Measurements from ENCODE around the gene TIMM17A.
A peak's percentile ranks its signal among the peaks of the same experiment; 100 is the strongest.
"Not testable (repeated sequence)": the region's sequence is repeated elsewhere in the genome, so short reads cannot be mapped to it uniquely, and the experiment has no call there.

TIMM17A gene

DNA sequence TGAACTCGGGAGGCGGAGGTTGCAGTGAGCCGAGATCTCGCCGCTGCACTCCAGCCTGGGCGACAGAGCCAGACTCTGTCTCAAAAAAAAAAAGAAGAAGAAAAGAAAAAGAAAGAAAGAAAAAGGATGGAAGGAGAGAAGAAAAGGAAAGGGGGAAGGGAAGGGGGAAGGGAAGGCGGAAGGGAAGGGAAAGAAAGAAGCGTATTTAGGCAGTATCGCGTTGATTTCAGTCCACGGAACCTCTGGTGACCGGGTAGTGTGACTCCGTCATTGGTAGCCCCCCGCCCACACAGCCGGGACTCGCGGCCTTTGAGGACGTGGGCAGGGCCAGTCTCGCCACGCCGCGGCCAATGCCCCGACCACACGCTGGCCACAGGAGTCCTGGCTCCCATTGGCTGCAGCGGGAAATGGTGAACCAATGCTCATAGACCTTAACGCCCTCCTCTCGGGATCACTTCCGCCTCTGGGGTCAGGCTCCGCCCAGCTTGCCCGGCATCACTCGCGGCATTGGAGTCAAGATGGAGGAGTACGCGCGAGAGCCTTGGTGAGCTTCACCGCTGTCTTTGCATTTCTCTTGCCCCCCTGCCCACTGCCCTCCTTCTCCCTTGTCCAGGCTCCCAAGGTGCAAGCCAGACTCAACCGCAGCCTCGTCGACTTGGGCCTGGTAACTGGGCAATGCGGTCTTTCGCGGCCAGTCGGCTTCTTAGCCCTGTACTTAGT, at the start of gene TIMM17A:
TIMM17A (plus strand) TSS at position 495 of the 720 bp plus-strand sequence; CDS start at position 519, 24 bp downstream.
- DNase-seq, result peak; percentile 91

DNA sequence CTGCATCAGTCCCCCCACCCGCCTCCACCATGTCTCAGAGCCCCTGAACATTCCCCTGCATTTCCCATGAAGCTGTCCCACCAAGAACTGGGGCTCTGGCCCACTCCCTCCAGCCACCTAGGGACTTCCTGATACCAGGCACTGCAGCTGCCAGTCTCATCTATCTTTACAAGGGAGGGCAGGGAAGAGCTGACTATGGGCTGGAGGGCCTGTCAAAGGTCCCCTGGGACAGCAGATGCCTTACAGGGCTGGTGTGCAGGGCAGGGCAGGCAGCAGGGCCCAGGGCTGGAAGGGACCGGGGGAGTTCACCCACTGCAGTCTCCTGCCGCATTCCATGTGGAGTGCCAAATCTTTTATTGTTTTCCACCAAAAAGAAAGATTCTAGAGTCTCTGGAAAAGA, 49.0 kb upstream of the TIMM17A start:
- DNase-seq, result no peak

DNA sequence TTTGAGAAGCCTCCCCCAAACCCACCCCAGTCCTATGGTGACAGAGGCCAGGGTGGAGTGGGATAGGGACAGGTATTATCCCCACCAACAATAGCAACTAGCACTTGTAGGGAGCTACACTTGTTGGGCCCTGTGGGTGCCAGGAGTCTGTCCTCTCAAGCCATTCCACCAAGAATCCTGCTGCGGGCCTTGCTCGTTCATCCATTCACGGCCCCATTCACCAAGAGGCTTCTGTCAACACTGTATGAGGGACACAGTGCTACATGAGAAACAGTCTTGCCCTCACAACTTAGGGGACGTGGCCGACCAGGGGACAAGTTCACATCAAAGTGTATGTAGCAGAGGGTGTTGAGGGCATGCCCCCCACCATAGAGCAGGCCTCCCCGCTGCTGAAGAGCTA, 47.7 kb upstream of the TIMM17A start:
- no peak for DNase-seq

DNA sequence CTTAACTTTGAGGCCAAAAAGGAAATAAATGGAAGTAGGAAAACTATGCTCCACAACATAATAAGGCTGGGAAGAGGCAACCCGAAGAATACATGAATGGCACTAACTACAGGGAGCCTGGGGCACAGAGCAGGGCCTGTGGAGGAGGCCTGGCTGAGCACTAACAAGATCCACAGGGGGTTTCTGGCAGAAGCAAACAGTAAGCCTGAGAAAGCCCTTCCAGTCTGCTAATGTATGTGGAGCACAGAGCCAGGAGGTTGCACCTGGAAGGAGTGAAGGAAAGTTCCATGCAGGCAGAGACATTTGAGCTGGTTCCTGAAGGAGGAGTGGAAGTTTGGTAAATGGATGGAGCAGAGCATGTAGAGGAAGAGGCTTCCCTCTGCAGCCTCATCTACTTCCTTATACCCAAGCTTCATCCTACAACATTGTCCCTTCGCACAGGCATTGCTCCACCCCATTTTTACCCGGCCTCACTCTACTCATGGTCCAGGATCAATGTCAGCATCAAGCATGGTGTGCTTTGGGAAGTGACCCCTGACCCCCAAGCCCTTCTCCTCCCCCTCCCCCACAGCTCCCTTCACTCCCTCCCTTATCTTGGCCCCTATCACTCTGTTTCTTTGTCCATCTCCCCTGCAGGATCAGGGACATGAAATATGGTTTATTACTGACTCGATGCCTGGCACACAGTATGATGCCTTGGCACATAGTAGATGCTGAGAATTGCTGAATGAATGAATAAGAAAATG, 43.3 kb upstream of the TIMM17A start:
- no peak for DNase-seq

DNA sequence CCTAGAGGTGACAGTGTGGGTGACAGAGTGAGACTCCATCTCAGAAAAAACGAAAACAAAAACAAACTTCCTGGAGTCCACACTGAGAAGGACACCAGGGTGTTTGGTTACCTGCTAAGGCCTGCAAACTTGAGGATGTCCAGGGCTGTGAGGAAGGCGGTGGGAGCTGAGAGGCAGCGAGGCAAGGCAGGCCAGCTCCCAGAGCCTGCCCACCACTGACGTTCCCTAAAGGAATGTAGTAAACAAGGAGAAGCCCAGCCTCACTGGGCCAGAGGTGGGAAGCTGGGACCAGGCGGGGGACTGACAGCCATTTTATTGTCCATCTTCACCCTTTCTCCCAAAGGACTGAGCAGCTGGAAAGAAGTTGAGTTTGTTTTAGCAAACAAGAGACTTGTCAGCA, 42.5 kb upstream of the TIMM17A start:
- DNase-seq, result no peak

DNA sequence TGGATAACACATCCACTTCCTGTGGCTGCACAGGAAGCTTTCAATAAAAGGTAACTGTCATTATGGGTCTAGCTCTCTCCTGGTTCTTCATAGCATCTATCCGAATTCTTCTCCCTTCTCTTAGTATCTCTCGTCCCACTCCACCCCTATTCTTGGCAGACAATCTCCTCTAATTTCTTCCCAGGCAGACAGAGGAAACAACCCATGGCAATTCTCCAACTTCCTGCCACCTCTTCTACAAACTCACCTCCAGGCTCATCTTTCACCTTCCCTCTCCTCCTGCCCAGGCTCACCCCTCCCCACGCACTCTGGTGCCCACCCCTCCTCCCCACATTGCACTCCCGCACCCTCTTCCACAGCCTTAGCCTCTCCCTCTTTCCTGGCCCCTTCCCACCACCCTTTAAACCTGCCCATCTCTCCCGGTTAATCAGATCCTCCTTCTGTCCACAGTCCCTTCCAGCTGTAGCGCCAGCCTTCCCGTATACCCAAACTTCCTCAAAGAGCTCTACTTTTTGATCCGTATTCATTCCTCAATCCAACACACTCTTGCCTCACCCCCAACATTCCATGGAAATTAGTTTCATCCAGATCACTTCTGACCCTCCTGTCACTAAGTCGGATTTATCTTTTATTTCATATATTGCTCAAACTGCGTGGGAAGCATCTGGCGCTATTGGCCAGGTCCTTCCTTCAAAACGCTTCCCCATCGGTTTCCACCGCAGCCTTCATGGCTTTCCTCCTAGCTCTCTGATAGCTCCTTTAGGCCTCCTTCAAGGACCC, 40.7 kb upstream of the TIMM17A start:
- no peak for DNase-seq

DNA sequence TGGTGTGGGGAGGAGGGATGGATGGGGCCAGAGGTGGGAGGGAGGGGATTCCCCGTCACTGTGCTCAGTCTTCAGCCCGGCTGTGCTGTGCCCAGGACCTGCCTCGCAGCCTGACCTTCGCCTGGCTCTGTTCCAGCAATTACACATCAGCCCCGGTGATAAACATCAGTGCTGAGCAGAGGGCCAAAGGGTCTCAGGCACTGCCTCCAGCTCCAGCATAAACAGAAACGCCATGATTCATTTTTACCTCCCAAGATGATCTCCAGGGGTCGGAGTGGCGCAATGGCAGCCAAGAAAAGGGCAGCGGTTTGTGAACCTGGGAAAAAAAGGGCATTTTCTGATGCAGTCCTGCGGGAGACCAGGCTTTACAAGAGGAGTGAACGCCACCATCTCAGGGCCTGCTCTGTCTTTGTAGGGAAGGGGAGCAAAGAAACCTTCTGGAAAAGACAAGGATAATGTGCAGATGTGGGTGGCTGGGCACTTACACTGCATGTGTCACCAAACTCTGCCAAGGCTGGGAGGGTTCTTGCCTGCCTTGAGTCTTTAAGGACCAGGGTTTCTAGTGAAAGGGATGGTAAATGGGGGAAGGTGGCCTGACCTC, 38.6 kb upstream of the TIMM17A start:
- no peak for DNase-seq

DNA sequence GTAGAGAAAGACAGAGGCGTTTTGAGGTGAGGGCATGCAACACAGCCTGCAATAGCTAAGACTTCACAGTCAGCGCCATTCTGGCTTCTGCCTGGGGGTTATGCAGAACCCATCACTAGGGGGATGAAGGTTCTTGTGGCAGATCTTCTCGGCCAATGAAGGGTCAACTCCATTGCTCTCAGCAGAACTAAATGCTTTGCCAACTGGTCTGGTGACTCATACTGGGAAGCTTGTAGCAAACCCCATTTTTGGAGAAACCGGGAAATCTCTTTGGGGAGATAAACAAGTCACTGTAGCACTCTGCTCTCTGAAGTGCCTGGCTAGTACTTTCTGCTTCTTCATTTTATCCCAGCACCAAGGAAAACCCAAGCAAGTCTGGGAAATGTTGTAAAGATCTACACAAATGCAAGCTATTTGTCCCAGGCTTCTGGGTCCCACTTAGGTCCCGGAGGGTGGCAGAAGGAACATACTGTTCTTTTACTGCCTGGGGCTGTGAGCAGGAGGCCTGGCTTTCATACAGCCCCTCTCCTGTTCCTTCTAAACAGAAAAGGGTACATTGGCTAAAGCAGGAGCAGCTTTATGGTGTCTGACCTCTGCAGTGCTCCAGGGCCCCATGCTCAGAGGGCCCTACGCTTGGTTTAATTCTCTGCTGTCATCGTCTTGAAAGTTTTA, 37.8 kb upstream of the TIMM17A start:
- no peak for DNase-seq

DNA sequence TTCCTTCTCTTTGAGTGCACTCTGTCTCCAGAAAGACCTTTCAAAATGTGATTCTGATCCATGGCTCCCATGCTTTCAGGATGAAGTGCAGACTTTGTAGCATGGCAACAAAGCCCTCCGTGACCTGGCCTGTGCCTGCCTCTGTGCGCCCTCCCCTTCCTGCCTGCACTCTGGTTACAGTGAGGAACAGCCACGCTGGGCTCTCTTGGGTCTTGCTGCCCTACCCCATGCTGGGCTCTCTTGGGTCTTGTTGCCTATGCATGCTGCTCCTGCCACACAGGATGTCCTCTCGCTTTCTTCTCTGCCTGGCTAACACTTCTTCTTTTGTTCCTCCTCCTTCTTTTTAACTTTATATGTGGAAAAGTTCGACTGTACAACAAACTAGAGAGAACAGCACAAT, 37.0 kb upstream of the TIMM17A start:
- no peak for DNase-seq

DNA sequence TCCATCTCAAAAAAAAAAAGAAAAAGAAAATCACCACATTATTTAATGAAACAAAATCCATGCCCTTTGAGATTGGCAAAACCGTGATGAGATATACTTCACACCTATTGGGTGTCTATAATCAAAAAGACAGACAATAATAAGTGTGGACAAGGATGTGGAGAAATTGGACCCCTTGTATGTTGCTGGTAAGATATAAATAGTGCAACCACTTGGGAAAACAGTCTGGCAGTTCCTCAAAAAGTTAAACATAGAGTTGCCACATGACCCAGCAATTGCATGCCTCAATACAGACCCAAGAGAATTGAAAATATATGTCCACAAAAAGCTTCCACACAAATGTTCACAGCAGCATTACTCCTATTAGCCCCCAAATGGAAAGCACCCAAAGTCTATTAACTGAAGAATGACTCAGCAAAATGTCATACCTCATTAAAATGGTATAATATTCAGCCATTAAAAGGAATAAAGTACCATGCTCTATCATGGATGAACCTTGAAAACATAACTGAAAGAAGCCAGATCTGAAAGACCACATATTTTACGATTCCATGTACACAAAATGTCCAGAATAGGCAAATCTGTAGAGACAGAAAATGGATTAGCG, 33.2 kb upstream of the TIMM17A start:
- no peak for DNase-seq

DNA sequence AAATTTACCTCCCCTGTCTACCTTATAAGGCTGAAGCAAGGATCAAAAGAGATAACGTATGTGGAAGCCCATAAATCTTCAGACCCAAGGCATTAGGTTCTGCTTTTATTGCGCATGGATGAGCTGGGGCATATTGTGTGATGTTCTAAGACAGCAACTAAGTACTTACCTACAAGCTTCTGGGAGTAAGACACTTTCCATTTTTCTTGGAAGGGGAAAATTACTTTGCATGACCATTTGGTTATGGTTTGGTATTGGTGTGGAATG, 30.1 kb upstream of the TIMM17A start:
- DNase-seq, result no peak

DNA sequence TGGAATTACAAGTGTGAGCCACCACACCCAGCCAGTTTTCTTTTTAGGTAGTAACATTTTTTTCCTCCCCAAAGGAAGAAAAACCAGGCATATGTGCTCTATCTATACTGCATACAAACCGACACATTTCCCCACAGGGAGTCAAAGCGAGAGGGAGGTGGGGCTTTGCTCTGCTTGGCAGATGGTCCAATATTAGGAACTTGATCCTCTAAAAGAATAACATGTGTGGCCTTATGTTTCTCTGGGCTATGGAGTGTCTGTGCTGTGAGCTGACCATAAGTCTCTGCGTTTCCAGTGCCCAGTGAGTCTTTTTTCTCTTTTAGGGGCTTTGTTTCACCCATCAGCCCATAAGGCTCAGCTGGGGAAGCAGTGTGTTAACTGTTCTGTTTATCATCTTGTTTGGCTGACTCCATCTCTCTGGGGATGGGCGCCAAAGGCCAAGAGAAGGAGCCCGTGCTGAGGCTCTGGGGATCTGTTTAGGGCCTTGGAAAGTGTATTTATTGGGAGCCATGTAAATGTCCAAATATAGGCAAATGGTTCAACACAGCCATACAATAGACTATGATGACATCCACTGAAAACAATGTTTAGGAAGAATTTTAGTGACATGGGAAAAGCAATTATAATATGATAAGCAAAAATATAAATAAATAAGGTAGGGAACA, 29.2 kb upstream of the TIMM17A start:
- DNase-seq, result no peak

DNA sequence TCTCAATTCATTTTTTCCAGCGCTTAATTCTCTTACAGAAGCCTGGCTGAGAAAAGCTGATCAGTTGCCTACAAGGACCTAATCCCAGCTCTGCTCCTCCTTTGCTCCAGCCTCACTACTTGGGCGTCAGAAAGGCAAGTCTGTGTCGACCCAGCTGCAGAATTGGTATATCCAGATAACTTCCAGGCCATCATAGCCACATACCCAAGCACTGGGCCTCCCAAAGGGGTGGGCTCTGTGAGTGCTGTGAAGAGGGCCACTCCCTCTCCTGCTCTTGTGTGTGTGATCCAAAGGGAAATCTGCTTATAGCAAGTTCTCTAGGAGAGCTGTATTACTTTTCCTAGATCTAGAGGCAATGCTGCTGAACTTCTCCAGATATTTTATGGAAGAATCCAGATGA, 27.0 kb upstream of the TIMM17A start:
- no peak for DNase-seq

DNA sequence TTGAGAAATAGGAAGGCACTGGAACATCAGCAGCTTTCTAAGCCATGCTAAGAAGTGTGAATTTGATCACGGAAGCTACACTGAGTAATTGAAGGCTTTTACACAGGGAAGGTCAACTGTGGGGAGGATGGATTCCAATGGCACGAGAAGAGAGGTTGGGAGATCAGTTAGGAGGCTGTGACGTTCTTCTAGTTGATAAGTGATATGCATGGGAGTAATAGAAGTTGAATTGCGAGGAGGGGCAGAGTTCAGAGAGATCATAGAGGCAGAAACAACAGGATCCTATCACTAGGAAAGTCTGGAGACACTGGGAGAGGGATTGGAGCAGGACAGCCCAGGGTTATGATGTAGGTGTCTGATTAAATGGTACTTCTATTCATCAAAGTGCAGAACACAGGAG, 25.2 kb upstream of the TIMM17A start:
- no peak for DNase-seq

DNA sequence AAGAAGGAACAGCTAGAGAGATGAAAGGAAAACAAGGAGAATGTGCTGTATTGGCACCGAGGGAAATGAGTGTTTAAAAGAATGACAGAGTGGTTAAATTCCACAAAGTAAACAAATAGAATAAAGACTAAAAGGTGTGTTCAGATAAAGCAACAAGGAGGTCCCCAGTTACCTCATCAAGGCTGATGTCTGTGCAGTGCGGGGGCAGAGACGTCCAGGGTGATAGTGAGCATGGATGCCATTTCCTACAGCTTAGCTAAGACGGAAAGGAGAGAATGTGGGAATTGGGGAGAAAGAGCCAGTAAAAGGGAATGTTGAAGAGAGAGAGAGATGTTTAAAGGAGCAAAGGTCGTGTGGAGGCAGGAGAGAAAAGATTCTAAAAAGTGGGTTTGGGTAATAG, 24.5 kb upstream of the TIMM17A start:
- DNase-seq, result no peak

DNA sequence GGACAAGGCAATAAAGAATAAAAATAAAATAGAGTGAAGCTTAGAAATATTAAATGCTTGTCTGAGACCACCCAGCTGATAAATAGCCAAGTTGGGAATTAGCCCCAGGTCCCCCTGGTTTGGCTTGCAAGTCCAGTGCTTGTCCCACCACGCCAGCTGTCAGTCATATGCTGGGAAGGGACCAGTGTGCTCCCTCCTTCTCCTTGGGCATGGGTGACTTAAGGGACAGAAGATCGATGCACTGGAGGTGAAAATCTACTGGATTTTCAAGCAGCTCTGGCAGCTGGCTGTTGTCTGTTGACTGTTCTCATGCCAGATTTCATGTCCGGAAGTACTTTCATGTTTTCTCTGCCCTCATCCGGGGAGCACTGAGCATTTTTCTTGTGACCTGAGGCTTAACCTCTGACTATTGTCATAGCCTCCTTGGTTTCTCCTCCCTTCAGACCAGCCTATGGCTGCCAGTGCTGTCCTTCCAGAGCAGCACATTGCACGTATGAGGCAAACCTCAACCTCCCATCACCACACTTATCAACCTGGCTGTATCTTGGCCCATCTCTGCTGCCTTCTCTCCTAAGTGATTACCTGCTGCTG, 21.4 kb upstream of the TIMM17A start:
- DNase-seq, result no peak

DNA sequence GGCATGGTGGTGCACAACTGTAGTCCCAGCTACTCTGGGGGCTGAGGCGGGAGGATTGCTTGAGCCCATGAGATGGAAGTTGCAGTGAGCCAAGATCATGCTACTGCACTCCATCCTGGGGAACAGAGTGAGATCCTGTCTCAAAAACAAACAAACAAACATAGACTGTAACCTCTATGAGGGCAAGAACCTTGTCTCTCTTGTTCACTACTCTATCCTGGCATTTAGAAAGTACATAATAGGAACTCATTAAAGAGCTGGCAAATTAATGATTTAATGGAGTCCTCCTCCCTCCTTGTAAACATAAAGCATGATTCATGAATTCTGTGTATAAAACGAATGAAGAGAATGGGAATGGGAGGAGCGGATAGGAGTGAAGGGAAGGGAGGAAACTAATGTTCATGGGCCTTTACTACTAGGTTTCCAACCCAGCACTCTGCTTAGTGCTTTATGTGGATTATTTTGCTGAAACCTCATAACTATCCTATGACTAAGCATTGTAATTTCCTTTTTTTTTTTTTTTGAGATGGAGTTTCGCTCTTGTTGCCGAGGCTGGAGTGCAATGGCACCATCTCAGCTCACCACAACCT, 17.6 kb upstream of the TIMM17A start:
- DNase-seq, result no peak

DNA sequence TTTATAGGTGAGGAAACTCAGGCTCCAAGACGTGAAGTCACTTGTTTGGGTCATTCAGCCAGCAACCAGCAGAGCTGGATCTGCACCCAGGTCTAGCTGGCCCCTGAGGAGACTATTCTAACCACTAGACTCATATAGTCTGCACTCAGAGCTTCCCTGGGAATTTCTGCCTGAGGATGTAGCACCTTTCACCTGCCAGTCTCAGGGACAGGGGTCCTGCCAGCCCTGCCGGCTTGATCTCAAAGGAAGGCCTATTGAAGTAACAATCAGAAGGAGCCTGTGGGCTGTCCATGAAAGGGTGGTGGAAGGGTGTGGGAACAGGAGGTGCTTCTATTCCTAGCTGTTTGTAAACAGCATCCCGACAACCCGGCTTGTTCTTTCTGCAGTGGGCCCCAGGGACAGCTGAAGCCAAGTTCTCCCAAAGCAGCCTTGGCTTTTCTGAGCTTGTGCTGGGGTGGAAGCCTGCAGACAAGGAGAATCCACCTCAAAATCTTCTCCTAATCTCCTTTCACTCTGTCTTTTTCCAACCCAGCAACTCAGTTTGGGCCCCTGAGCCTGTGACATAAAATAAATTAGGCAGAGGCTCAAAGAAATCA, 16.8 kb upstream of the TIMM17A start:
- DNase-seq, result no peak

DNA sequence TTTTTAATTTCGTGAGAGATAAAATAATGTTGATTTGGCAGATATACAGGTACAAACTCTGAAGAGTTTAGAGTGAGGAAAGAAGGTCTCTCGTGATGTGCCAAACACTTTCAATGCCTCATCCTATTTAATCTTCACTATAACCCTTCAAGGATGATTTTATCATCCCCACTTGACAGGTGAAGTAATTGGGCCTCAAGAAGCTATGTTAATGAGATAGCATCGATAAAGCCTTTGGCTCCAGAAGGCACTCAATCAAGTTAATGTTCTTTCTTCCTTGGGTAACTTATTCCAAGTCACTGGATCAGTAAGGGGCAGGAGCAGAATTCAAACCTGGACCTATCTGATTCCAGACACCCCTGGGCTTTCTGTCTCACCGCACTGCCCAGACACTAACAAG, 16.2 kb upstream of the TIMM17A start:
- DNase-seq, result no peak

DNA sequence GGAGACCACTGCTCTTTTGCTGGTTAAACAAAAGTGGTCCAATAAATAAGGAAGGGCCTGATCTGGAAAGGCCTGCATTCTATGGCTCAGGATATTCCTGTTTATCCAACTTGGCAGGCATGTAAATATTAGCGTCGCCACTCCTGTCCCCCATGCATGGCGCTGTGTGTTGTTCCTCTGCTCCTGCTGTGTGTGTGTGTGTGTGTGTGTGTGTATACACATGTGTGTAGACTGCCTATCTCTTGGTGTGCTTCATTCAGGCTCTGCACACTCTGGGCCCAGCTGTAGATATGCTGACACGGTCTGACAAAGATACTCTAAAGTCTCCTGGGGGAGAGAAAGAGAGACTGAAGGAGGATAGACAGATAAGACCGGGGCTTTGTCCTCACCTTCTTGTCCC, 15.7 kb upstream of the TIMM17A start:
- no peak for DNase-seq

DNA sequence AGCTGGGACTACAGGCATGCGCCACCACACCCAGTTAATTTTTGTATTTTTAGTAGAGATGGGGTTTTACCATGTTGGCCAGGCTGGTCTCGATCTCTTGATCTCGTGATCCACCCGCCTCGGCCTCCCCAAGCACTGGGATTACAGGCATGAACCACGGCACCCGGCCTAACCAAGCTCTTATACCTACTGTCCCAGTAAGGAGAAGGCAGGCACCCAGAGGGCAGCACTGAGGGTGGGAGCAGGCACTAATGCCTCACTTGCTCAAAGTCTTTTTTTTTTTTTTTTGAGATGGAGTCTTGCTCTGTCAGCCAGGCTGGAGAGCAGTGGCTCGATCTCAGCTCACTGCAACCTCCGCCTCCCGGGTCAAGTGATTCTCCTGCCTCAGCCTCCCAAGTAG, 15.0 kb upstream of the TIMM17A start:
- DNase-seq, result not testable (repeated sequence)

Data from CD4-positive, alpha-beta T cell treated with Interleukin-4 for 4 hours (primary cell).